ENCODE measurements around the gene C12orf56. TPM values are rescaled to one million over a fixed set of nuclear protein-coding genes. Genes with fewer than 3 reads are reported as not detected.
"Not testable (repeated sequence)": the region's sequence is repeated elsewhere in the genome, so short reads cannot be mapped to it uniquely, and the experiment has no call there.

The C12orf56 gene
- total RNA-seq, 1 donor from 2014 or later, result 0.92 TPM

GRCh38 chr12:64311877-64312276 is 78.7 kb downstream of the C12orf56 start:
- no peak for DNase-seq

GRCh38 chr12:64304571-64304970 is 86.0 kb downstream of the C12orf56 start:
- DNase-seq, result no peak

GRCh38 chr12:64299628-64300027 is 90.9 kb downstream of the C12orf56 start:
- no peak for DNase-seq

- no peak for DNase-seq
Observed at GRCh38 chr12:64296301-64296700, 94.3 kb downstream of the C12orf56 start.

GRCh38 chr12:64293654-64294364 is 96.7 kb downstream of the C12orf56 start:
- DNase-seq, result no peak

- not testable (repeated sequence) for DNase-seq
Observed at GRCh38 chr12:64293174-64293573, 97.4 kb downstream of the C12orf56 start.

GRCh38 chr12:64286521-64286920 is 104.0 kb downstream of the C12orf56 start:
- no peak for DNase-seq

- no peak for DNase-seq
Observed at GRCh38 chr12:64284256-64284655, 106.3 kb downstream of the C12orf56 start.

GRCh38 chr12:64278421-64278820 is 112.1 kb downstream of the C12orf56 start:
- DNase-seq, result no peak

GRCh38 chr12:64273527-64274403 is 116.8 kb downstream of the C12orf56 start:
- DNase-seq, result peak; percentile 7

- DNase-seq, result no peak
Observed at GRCh38 chr12:64270411-64270810, 120.1 kb downstream of the C12orf56 start.

GRCh38 chr12:64269161-64269560 is 121.4 kb downstream of the C12orf56 start:
- DNase-seq, result no peak

- DNase-seq, result no peak
Observed at GRCh38 chr12:64268409-64268808, 122.1 kb downstream of the C12orf56 start.

- DNase-seq, result no peak
Observed at GRCh38 chr12:64265839-64266238, 124.7 kb downstream of the C12orf56 start.

- no peak for DNase-seq
Observed at GRCh38 chr12:64261813-64262212, 128.7 kb downstream of the C12orf56 start.

GRCh38 chr12:64258576-64258975 is 132.0 kb downstream of the C12orf56 start:
- DNase-seq, result no peak

GRCh38 chr12:64256166-64256800 is 134.3 kb downstream of the C12orf56 start:
- DNase-seq, result peak; percentile 90

- no peak for DNase-seq
Observed at GRCh38 chr12:64255249-64255648, 135.3 kb downstream of the C12orf56 start.

GRCh38 chr12:64253356-64253755 is 137.2 kb downstream of the C12orf56 start:
- no peak for DNase-seq

- no peak for DNase-seq
Observed at GRCh38 chr12:64252681-64253080, 137.9 kb downstream of the C12orf56 start.

- no peak for DNase-seq
Observed at GRCh38 chr12:64243809-64244208, 146.7 kb downstream of the C12orf56 start.

GRCh38 chr12:64240781-64241180 is 149.8 kb downstream of the C12orf56 start:
- DNase-seq, result no peak

- DNase-seq, result no peak
Observed at GRCh38 chr12:64237382-64237781, 153.2 kb downstream of the C12orf56 start.
